ENCODE measurements around the gene FAM98B.
"Not testable (repeated sequence)": the region's sequence is repeated elsewhere in the genome, so short reads cannot be mapped to it uniquely, and the experiment has no call there.

FAM98B gene

DNA sequence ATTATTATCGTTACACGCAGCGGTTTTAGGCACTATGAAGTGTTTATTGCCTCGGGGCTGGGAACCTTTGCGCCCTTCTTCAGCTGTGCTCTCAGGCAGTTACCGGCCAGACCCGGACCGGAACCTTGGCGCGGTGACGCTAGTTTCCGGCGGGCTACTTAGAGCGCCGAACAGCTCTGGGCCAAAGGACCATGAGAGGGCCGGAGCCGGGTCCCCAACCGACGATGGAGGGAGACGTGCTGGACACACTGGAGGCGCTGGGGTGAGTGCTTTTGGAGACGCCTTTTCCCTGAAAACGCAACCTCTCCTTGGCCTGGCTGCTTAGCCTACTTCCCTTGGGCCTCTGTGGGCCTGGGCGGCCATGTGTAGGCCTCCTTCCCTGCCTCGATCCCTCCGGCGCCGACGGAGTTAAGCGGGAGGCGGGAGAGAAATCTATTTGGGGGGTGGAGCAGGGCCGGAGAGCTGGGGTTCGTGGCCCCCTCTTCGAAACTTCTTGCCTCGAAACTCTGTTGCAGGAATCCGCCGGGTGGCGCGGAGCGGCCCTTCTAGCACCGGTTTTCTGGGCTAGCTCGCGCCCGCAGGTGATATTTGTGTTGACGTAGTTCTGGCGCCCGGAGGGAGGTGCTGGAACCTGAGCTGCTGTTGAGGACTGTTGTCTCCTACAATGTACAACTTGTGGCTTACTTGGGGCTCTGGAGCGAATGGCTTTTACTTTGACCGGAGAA is at the start of gene FAM98B:
TSS of gene FAM98B (plus strand) at position 157 of the 725 bp plus-strand sequence. CDS start at position 192, 35 bp downstream.
- peak; percentile 73 to 91 for DNase-seq

DNA sequence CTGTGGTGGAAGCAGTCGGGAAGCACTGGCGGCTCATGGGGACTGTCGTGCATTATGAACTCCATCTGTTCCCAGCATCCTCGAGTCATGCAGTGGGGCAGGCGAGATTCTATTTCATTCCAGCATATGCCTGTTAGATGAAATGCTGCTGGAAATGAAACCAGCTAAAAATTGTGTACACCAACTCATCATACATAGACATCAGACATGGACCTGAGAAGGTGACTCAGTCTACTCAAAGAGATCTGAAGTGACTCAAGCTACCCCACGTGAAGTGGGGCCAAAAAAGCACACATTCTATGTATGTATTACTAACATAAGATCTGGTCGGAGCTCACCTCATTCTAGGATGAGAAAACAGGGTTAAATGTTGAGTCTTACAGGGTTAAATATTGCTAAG is 47.5 kb upstream of the FAM98B start:
- DNase-seq, result no peak

DNA sequence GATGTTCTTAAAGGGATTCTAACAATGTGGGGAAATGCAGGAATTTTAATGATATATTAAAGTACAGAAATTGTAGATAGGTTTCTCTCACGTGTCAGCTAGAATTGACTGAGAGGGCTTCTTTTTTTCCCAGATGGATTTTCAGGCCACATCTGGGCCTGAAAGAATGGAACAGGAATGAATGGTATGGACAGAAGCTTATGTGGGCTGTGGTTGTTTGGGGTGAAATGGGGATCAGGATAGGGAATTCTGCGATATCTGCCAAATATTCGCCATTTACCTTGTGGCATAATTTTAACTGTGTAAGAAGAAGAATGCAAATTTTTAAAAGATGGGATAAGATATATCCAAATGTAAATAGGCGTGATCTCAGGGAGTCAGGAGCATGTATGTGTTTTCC is 45.4 kb upstream of the FAM98B start:
- DNase-seq, result no peak

DNA sequence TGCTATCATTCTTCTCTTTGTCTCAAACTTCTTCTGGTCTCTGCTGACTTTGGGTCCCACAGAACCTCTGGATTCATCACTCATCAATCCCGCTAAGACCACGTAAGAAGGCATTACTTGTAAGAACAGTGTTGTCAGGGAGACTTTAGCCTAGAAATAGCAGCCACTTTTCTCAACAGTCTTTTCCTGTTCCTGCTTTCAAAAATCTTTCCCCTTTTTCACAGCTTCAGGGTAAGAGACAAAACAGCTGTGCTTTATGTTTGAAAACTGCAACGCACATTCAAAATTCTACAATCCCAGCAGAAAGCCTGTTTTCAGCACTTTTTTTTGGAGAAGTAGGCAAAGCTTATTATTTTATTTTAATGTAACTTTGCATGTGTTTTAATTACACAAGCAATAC is 42.0 kb upstream of the FAM98B start:
- no peak for DNase-seq

DNA sequence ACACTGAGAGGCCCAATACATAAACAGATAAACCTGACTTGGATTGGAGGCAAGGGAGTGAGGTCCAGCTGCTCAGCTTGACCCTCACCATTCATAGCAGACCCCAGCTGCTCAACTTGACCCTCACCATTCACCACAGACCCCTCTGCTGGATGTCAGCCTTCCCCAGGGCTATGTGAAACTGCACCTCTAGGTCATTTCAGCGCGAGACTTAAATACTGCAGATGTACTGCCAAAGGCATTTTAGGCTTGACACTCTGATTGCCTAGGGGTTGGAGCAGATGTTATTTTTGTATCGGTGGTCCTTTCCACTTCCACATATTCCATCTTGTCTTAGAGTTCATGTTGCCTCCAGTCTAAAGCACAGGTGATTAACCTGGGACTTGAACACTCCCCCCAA is 41.5 kb upstream of the FAM98B start:
- DNase-seq, result no peak

DNA sequence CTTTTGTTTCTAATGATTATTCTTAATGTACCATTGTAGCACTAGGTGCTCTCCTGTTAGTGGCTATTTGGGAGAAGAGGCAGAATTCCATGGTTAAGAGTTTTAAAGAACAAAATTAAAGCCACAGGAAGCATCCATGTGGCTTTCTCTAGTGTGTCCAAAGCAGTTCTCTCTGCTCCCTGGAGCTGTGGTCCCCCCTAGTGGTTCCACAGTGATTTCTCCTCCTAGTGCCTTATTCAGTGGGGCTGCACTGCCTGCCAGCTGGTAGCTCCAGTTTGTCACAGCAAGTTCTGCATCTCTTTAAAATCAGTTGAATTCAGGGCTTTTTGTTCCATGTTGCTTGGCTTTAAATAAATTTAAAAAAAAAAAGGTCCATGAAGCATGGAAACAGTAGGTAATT is 39.6 kb upstream of the FAM98B start:
- DNase-seq, result peak in 1 of 2 experiments; percentile 50

DNA sequence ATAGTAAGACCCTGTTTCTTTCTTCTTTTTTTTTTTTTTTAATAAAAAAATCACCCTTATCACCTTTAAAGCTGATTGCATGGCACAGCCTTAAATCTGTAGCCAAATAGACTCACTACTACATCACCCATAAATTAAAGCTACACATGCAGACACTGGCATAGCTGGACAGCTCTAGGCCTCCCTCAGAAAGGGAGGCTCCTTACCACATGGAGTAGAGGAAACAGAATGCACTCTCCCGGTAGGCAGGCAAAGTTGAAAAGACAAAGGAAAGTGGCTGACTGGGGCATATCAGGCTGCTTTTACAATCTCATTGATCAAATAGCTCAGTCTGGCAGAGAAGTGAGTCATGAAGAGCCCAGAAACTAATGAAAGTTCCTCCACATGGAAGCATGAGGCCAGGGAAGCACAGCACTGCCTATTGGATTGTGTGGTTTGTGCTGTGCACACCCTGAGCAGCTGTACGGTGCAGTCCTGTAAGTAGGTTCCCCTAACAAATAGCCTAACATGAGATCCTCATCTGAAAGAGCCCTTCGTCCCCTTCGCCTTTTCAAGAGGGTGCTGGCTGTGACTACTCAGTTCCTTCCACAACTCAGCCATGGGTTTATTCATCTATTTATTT is 32.7 kb upstream of the FAM98B start:
- DNase-seq, result no peak

DNA sequence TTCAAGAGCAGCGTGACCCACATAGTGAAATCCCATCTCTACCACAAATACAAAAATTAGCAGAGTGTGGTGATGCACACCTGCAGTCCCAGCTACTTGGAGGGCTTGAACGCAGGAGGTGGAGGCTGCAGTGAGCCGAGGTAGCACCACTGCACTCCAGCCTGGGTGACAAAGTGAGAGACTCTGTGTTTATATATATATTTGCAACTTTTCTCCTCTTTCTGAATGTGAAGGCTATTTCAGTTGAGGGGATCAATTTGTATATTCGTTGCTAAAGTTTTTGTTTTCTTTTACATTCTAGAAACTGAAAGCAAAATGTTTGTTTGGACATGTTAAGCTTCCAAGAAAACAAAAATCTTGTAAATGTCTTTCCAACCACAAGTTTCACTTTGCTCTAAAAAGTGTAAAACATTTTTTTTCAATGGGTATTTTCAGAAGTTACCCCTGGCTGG is 29.8 kb upstream of the FAM98B start:
- no peak for DNase-seq

DNA sequence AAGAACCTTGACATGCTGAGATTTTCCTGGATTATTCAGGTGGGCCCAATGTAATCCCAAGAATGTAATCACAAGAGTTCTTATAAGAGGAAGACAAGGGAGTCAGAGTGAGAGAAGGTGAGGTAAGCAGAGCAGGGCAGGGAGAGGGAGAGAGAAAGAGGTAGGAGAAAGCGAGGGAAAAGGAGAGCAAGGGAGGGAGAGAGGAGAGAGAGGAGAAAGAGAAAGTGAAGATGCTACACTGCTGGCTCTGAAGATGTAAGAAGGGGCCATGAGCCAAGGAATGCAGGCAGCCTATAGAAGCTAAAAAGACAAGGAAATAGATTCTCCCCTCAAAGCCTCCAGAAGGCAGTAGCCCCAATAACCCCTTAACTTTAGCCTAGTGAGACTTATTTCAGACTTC is 28.7 kb upstream of the FAM98B start:
- no peak for DNase-seq

DNA sequence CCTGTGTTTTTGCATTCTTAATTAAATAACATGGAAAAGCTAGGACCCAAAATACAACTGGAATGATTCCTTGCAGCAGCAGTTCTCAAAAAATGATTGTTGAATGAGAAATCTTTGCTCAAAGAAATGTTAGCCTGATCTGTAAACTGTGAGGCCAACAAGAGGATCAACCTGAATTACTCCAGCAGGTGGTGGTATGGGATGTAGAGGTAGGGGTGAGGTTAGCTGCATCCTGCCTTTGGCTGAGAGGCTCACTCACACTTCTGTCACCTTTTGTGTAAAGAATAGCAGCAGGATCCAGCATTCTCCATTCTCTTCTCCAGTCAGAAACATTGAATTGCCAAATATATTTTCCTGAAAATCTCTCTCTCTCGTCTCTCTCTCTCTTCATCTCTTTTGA is 26.5 kb upstream of the FAM98B start:
- DNase-seq, result no peak

DNA sequence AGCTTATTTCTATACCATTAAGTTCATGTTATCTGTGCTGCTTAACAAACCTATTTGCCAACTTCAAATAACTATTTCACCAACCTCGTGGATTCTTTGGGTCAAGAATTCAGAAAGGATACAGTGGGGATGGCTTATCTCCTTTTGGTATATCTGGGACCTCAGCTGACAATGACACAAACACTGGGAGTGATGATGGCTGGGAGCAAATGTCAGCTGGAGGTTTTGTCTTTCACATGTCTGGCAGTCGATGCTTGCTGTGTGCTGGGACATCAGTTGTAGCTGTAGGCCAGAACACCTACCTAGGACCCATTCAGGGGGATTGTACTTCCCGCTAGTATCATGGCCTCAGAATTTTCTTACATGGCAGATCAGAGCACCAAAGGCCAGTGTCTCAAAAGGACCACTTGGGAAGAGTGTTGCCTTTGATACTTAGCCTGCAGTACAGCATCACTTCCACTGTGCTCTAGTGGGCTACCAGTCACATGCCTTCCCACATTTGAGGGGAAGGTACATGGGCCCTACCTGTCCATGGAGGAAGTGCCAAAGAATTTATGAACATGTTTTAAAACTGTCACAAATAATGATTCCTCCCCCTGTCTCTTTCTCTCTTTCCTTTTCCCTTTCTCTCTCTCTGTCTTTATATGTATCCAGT is 23.7 kb upstream of the FAM98B start:
- no peak for DNase-seq

DNA sequence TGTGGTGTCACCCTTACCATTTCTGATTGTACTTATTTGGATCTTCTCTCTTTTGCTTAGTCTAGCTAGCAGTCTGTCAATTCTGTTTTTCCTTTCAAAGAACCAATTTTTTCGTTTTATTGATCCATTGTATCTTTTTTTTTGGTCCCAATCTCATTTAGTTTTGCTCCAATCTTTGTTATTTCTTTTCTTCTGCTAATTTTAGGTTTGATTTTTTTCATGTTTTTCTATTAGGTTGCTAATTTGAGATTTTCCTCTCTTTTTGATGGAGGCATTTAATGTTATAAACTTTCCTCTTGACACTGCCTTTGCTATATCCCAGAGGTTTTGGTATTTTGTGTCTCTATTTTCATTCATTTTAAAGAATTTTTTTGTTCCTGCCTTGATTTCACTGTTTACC is 16.9 kb upstream of the FAM98B start:
- no peak for DNase-seq

DNA sequence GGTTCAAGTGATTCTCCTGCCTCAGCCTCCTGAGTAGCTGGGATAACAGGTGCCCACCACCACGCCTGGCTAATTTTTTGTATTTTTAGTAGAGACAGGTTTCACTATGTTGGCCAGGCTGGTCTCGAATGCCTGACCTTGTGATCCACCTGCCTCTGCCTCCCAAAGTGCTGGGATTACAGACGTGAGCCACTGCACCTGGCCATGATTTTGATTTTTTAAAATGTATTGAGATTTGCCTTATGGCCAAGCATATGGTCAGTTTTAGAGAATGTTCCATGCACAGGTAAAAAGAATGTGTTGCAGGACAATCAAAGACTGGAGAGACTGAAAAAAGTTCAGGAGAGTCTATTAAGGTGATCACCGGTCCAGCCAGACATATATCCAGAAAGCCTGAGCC is 16.3 kb upstream of the FAM98B start:
- DNase-seq, result not testable (repeated sequence)

DNA sequence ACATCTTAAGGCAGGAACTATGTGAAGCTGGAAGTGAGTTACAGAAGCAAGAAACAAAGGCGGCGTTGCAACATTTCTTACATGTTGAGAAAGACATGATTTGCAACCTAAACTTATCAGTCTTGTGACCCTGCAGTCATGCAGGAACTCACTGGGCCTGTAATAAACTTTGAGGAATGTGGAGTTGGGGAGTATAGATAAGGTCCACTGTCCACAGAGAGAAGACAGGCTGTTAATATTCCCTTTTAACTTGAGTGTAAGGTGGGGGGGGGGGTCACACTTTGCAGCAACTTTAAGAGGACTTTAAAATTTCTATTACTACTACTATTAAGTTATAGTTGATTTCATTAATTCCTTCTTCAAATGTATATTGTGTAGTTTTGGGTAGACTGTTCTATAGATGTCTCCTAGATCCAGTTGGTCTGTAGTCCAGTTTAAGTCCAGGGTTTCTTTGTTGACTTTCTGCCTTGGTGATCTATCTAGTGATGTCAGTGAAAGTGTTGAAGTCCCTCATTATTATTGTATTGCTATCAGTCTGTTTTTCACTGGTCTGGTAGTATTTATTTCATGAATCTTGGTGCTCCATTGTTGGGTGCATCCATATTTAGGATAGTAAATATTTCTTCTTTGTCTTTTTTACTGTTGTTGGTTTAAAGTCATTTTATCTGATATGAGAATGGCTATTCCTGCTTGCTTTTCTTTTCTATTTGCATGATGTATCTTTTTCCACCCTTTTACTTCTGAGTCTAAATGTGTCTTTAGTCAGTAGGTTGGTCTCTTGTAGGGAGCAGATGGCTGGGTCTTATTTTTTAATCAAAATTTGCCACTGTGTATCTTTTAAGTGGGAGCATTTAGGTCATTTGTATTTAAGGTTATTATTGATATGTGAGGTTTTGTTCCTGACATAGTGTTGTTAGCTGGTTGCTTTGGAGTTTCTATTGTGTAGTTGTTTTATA is 15.6 kb upstream of the FAM98B start:
- no peak for DNase-seq

DNA sequence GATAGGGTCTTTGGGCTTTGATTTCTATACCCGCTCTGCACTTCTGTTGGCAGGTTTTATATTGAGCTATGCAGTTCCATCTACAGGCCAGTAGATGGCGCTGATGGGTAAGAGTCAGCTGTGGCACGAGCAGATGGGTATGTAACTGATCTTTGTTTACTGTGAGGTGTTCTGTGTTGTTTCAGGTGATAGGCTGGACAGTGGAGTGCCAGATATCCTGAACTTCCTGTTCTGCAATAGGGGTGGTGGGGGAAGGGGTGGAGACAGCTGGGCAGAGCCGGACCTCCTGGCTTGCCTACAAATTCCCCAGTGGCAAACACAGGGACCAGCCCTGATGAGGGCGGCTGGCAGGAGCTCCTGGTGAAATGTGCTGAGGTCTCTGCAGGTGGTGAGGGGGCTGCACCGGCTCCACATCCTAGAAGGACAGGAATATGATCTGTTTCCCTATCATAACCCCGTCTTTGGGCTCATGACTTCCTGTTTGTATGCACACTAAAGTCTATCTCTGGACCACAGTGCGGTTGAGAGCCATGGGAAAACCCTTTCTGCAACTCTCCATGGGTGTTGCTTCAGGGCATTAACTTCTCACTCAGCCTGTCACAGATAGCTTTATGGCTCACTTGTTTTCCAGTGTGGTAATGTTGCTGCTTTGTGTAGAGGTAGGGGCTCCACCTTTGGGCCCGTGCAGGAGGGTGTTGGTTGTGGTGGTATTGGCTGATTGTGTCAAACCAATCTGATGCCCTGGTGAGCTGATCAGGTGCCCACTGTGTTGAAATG is 13.4 kb upstream of the FAM98B start:
- peak; percentile 76 for DNase-seq

DNA sequence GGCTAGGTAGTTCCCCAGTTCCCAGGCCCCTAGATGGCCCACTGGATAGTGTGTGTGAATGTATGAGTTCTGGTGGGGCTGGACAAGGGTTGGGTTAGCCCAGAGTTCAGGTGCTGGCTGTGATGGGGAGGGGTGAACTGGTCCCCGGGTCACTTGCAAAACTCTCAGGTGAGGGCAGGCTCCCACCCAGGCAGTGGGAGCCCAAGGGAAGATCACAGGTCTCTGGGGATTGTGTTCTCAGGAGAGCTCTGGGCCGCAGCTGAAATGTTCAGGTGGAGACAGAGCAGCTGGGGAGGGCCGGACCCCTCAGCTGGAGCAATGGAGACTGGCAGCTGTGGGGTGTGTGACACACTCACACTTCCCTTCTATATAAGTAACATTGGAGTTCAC is 12.8 kb upstream of the FAM98B start:
- no peak for DNase-seq

DNA sequence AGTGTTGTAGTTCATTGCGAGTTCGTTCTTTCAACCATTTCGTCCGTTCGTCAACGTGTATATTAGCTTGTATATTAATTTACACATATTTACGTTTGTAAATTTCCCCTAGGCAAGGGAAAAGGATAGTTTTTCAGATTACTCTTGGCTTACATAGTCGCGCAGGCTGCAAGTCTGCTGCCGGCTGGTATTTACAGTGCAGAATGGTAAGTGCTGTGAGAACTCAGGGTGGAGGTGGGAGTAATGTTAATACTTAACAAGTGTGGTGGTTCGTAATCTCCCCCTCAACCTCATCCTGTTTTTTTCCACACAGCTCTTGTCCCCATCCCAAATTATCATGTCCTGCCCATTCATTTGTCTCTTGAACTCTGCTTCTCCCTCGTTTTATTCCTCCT is 766 bp downstream of the FAM98B start:
- peak; percentile 36 to 45 for DNase-seq

DNA sequence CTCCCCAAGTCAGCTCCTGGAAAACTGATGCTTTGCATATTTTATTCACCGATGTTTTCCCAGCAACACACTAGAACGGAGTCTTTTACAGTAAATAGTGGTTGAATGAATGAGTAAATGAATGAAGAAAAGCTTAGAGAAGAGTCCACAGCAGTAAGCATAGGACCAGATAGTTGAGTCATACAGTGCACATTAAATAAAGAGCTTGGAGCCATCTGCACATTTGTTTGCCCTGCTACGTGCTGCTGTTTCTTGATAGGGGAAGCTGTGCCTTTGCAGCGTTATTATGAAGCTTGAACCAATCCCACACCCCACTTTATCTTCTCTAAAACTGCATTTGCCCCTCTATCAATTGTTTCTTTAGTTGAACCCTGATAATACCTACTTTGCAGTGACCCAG is 1.2 kb downstream of the FAM98B start:
- peak in 1 of 2 experiments; percentile 32 for DNase-seq

DNA sequence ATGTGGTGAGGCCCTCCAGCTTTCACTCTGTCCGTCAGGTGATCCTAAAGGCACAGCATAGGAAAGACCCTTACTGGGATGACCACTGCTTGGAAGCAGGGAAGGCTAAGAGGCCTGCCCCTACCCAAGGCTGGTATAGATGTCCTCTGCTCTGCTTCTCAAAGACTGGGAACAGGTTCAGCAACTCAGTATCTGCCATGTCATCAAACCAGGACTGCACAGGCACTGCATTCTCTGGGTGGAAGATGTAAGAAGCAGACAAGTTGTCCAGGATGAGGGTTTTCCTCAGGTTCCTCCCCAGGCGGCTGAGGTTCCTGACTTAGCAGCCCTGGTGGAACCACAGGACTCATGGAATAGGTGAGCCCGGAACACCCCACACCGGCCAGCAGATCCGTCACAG is 4.7 kb downstream of the FAM98B start:
- no peak for DNase-seq

DNA sequence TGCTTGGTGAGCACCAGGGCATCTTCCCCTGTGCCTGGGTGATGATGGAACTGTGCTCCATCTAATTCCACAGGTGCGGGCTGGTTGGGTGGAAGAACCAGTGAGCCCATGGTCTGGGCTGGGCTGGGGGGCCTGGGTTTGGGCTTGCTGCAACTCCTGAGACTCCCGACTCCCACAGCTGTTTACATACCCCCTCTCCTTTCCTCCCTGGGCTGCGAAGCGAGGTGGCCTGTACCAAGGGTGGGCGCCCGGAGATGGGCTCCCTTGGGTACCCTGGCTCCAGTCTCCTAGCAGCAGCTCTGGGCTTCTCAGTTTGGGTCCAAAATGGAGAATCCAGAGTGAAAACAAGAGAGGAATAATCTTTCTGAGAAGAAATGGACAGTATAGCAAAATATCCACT is 5.6 kb downstream of the FAM98B start:
- no peak for DNase-seq

DNA sequence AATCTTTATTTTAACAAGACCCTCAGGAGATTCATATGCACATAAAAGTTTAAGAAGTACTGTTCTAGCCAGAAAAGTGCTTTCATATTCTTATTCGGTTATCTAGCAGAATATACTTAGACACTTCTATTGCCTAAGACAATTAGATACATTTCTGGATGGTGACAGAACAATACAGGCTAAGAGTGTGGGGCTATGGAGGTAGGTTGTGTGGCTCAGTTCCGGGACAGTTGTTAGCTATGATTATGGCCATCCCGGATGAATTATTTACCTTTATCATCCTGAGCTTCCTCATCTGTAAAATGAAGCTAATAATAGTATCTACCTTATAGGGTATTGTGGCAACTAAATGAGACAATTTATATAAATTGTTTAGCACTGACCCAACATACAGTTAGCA is 6.6 kb downstream of the FAM98B start:
- no peak for DNase-seq

Measured in NCI-H526 (cell line).